GM19438 (cell line): ENCODE measurements around the gene CCDC86.
A peak's percentile ranks its signal among the peaks of the same experiment; 100 is the strongest.

Experiments used
- ATAC-seq: cut with Tn5 transposase; IDR thresholded peaks from one replicate; pipeline ENCODE4 v1.9.1; 2021; ENCODE audit warnings: low read depth; ENCODE audit not compliant: unreplicated experiment

Gene CCDC86

DNA sequence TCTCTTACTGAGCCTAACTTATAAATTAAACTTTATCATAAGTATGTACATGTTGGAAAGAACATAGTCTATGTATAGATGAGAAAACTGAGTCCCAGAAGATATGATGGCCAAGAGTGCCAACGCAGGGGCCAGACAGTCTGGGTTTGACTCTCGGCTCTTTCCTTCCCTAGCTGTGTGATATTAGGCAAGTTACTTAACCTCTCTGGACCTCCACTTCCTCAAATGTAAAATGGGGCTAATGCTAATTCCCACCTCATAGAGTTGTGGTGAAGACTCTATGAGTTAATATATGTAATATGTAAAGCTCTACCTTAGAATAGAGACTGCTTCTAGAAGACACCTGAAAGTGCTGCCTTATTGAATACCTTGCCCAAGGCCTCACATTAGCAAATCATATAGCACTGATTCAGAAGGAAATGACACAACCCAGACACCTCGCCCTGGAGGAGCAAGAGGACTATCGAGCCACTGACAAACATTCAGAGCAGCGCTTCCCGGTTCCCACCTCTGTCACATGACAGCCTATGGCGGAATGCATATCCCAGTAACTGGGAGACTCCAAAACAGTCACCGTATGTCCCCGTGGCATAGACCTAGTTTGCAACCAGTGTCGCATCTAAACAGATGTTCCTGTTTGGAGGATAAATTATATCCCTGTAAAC, 11.3 kb upstream of the CCDC86 start:
- peak; percentile 35 for ATAC-seq

DNA sequence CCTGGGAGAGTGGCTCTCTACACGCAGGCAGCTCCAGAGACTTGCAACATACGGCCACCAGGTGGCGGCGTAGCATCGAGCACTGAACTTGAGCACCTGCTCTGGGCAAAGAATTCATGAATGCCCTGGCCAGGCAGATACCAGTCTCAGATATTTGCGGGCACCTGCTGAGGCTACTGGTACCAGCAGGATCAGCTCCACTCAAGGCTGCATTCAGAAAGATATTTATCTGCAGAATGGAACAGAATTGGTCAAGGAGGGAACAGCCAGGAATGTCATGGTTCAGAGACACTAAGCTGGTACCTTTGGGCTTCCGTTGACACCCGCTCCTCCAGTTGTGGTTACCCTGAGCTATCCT, 10.8 kb upstream of the CCDC86 start:
- ATAC-seq: peak; percentile 78

DNA sequence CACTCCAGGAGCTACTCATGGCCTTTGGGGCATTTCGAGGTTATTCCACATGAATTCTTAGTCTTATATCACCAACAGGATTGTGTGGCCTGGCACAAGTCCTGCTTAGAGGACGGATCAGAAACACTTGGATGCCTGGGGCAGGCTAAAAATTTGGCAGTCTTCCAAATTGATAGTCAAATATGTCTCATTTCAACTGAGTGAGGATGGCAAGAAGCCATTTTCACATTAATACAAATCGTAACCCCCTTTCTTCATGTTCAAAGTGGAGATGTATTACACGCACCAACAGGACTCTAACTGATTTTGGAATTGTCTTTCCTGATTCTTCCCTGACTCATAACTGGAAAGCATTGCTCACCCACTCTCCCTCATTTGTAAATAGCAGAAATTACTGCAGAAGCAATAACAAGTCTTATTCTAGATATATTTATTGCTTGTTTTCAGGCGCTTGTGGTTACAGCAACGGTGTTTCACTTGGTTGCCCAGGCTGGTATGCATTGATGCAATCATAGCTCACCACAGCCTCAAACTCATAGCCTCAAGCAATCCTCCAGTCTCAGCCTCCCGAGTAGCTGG, 10.3 kb upstream of the CCDC86 start:
- no peak for ATAC-seq

DNA sequence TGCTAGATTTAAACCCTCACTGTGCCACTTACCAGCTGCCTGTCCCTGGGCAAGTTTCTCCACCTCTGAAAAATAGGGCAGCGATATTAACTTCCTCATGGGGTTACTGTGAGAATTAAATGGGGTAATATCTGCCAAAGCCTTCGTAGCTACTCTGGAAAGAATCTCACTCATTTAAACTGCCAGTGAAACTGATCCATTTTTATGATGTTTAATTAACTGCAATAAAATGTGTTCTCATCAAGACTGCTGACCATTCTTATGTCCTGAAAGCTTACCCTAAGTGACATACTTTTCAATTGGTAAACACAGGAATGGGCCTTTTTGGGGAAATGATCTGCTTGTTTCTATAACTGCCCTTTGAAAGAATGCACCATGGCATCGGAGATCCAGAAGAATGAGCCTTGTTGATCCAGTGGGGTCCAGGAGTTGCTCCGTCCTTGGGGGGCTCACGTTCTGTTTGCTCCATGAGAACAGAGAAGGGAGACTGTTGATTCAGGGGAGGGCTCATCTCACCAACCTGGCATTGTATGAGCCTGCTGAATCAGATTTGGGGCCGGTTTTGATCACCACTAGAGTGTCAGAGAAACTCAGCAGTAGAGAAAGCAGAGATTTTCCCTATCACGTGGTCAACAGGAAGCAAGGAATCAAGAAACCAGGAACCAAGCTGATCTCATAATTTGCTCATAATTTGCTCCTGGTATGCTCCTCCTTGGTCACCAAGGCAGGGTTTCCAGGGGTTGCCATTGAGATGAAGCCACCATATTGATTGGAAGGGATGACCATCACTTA, 7.0 kb upstream of the CCDC86 start:
- no peak for ATAC-seq

DNA sequence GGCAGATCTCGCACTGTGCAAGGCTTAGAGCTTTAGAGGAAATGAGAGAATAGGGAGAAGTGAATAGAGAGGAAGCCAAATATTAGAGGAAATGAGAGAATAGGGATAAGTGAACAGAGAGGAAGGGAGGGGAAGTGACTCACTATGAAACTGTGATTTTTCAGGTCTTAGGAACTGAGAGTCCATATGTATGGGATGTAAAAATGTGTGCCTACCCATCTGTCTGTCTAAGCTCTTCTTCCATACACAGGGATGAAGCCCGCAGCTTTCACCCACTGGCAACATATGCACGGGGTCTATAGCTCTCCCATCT, 6.4 kb upstream of the CCDC86 start:
- ATAC-seq: no peak

DNA sequence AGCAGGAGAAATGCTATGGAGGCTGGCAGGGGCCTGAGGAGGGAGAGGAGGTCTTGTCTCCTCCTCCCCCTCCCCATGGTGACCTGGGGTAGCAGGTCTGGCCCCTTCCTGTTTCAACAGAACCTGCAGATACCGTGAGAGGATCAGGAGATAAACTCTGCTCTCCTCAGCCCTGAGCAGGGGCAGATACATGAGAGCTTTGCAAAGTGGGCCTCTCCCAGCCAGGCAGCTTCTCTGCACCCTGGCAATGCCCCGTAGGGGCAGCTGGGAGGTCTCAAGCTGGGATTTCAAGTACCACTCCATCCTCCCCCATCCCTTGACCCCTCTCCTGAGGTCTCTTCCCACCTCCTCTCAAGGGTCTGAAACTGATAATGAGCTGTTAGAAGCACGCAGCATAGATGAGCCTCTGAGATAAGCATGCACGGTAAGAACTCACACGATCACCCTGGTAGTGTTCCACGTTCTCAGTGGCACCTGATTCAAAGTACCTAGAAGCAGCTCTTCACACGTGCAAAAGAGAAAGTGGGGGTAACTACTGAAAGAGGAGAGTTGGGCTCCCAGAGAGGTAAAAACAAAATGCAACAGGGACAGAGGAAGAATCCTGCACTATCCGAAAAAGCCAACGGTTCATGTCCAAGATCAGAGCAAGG, 4.9 kb upstream of the CCDC86 start:
- no peak for ATAC-seq

DNA sequence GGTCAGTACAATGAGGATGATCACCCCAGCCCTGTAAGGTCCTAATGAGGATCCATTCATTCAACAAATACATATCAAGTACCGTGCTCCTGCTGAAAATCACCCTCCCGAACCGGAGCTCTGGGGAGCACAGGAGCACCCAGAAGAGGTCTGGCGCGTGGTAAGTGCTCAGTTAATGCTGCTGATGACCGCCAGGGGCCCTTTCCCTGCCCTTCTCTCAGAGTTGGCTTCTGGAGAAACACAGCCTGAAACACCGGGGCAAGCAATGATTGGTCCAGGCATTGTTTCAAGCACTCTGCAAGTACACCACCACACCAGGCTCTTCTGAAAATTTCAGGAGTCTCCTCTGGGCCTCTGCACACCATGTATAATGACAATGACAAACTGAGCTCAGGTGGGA, 3.8 kb upstream of the CCDC86 start:
- no peak for ATAC-seq

DNA sequence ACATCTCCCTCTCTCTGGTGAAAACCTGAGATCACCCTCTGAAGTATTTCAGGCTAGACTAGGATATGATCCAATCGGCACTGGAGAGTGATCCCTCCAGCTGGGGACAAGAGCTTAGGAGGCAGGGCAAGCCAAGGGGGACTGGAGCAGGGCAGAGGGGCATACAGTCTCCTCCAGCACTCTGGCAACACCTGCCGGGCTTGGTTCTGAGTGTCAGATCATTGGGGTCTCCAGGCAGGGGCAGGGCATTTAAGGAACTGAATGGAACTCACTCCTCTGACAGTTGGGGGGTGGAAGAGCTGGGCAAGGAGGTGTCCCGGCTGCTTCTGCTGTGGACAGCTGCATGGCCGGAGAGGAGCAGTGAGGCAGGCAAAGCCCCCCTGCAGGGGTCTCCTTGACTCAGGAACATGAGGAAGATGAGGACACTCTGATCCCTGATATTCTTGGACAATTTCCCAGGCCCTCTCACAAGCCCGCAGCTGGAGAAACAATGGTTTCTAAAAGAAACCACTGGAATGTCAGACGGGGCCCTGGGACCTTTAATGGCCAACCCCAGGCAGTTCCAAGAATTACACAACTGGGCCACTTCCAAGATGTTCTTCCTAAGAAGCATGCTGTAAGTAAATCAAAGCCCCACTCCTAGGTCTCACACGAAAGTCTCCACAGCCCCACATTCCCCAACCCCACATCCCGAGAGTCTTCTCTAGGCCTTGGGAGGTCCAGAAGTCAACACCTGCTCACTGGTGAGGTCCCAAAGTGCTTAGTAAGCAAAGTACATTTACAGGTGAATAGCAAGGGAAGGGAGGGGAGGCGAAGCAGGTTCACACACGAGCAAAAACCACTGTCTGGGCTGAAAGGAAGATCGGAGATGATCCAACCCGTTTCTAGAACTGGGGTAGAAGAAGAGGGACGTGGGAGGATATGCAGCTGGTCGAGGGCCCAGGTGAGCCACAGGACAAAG, 1.2 kb upstream of the CCDC86 start:
- no peak for ATAC-seq

GRCh38 chr11:60842668-60843600, 1.0 kb downstream of the CCDC86 start:
- ATAC-seq: no peak

DNA sequence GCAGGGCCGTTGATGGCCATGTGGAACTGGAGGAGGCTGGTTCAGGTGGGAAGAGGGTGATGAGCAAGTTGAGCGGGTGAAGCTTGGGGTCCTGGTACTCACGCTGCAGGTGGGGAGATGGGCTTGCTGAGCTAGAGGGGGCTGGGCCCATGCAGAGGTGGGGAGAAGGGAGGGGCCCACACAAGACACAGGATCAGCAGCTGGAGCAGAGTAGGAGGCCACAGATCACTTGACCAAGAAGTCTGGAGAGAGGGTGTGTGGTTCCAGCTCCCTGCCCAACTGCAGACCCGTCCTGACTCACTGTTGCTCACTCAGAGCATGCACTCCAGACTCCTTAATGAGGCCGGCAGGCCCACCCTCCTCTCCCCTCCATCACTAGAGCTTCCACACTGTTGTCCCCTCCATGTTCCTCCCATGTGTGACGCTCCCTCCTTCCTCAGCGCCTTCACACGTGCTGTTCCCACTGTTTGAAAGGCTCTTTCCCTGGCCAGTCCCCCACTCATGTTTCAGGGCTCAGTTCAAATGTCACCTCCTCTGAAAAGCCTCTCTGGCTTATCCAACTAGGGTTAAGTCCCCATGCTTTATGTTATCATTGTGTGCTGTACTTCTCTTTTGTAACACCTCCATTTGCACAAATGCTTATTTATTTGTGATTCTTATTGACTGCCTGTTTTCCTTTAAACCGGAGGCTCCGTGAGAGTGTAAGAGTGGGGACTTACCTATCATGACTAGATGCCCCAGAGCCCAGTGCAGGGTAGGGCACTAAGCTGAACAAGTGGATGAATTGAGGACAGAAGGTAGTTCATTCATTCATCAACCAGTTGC, 2.3 kb downstream of the CCDC86 start:
- ATAC-seq: no peak

DNA sequence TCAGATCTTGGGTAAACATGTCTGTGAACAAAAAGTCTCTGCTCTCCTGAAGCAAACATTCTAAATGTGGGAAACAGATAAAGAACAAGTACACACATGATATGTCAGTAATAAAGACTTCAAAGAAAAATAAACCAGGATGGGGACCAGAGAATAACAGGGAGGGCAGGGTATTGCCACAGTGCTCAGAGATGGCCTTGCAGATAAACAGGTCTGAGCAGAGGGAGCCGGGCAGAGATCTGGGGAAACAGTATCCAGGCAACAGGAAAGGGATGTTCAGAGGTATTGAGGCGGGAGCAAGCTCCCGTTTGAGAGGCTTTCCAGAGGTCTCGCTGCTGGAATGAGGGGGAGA, 2.9 kb downstream of the CCDC86 start:
- ATAC-seq: no peak

DNA sequence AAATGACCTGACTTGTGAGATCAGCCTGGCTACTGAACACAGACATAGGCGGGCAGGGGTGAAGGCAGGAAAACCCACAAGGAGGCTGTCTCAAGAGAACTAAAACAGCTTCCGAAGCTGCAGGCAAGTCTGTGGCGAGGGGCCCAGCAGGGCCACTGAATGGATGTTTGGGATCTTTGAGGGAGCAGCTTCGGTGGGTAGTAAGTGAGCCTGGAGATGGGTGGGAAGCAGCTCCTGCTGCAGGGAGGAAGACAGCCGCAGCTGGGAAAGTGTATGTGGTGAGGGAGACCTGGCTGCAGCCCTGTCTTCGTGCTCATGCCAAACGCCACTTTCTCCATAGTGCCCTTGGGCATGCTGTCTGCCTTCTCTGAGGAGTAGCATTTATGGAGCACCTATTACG, 3.4 kb downstream of the CCDC86 start:
- no peak for ATAC-seq

GRCh38 chr11:60847281-60847680, 5.4 kb downstream of the CCDC86 start:
- no peak for ATAC-seq

GRCh38 chr11:60847896-60848295, 6.0 kb downstream of the CCDC86 start:
- no peak for ATAC-seq

GRCh38 chr11:60848714-60849151, 6.8 kb downstream of the CCDC86 start:
- no peak for ATAC-seq

GRCh38 chr11:60849641-60850520, 8.0 kb downstream of the CCDC86 start:
- no peak for ATAC-seq

DNA sequence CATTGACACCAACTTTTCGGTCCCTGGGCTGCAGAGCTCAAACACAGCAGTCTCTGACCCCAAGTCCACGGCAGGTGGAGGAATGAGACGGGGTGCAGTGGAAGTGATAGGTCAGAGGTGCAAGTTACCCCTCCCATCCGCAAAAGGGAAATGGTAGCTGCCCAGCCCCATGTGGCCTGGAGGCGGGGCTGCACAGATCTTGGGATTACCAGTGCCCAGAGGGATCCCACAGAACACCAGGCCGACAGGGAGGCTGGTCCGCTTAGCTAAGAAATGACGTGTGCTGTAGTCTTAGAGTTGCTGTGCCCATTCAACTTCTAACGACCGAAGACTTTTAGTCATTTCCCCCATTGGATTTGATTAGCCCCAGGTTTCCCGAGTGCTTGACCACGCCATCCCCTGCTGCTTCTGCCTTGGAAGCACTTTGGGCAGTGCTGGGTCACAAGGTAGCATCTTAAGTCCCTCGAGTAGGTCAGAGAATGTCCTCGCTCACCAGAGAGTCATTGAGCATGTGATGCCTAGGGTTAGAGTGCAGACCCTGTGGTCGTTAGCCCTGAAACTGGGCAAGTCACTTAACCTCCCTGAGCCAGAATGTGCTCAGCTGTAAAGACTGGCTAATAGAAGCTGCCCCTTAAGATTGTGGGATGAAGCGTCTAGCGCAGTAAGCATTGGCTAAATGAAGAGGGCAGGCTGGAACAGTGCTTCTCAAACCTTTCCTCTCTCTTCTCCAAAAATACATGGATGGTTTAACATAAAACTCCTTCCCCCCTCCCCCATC, 9.6 kb downstream of the CCDC86 start:
- ATAC-seq: no peak
